ENCODE measurements around the gene APBA1.
"Not testable (repeated sequence)": the region's sequence is repeated elsewhere in the genome, so short reads cannot be mapped to it uniquely, and the experiment has no call there.

APBA1 gene

DNA sequence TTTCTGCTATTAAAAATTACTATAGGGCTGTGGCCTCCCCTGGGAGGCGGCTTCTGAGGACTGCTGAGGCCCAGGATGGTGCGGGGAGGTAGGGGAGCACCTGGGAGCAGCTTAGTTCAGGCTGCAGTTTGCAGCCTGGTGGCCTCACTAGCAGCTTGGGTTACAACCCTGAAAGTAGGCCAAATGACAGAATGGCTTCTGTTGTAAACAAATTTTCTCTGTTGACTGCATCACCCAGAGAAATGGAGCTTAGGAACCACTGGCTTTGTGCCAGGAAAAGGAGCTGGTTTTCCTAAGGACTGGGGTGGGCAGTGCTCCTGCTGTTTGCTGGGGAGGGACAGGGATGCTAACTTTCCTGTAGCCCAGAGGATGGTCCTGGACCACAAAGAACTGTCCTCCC is 216.9 kb downstream of the APBA1 start:
- no peaks in the 10 kb centered on the region for H3K4me1 Mint-ChIP-seq
- no peak for ATAC-seq
- no peaks in the 10 kb centered on the region for H3K9me3 Mint-ChIP-seq
- H3K4me3 Mint-ChIP-seq: no peak overlapping the region
- H3K36me3 Mint-ChIP-seq: no peaks in the 10 kb centered on the region
- H3K27ac Mint-ChIP-seq: no peak overlapping the region
- H3K27me3 Mint-ChIP-seq: no peaks in the 10 kb centered on the region

DNA sequence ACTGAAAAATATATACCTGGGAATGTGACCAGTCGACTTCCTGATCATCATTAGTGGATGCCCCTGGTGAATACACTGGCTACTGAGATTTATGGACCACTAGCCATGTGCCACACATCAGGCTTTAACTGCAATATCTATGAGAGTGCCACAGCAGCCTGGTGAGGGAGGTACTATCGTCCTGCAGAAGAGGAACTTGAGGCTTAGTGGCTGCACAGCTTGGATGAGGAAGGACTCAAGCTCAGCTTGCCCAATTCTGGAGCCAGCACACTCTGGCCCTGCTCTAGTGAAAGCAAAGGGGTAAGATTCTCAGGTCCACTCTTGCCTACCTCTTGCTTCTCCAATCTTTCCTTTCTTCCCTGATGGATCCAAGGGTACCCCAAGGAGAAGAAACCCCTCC is 217.8 kb downstream of the APBA1 start:
- H3K36me3 Mint-ChIP-seq: no peaks in the 10 kb centered on the region
- no peaks in the 10 kb centered on the region for H3K4me1 Mint-ChIP-seq
- no peak overlapping the region for H3K27ac Mint-ChIP-seq
- no peak overlapping the region for H3K4me3 Mint-ChIP-seq
- H3K9me3 Mint-ChIP-seq: no peaks in the 10 kb centered on the region
- no peaks in the 10 kb centered on the region for H3K27me3 Mint-ChIP-seq
- no peak for ATAC-seq

- no peaks in the 10 kb centered on the region for H3K4me1 Mint-ChIP-seq
- no peaks in the 10 kb centered on the region for H3K27me3 Mint-ChIP-seq
- no peak overlapping the region for H3K27ac Mint-ChIP-seq
- H3K9me3 Mint-ChIP-seq: no peaks in the 10 kb centered on the region
- ATAC-seq: no peak
- no peak overlapping the region for H3K4me3 Mint-ChIP-seq
- no peaks in the 10 kb centered on the region for H3K36me3 Mint-ChIP-seq
Measured at GRCh38 chr9:69453746-69454145, 218.4 kb downstream of the APBA1 start.

DNA sequence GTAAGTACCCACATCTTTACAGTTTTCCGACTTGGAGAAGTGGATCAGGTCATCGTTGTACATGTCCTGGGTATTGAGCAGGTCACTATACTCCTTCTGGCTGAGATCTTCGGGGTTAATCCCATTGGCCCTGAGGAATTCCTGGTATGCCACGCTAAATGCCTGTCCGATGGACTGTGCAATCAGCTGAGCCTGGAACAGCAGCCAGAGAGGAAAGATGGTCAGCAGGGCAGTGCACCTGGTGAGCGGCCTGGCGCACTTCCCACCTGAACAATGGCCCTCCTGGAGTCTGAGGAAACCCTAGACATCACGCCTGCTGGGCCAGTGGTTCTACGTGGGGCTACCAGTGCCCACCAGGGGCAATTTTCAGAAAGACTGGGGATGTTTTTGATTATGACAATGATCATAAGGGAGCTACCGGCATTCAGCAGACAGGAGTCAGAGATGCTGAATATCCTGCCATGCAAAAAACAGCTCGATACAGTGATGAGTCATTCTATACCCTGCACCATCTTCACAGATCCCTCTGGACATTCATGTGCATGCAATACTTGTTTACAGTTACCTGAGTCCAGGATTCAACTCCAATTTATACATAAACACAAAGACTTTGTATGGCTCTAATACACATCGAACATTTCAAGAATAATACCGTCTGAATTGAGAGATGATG is 219.9 kb downstream of the APBA1 start:
- peaks cover 1% of the 10 kb centered on the region for H3K9me3 Mint-ChIP-seq

GRCh38 chr9:69446496-69446895 is 225.7 kb downstream of the APBA1 start:
- Mint-ChIP-seq H3K27ac (no peak overlapping the region), H3K4me3 (no peak overlapping the region), H3K36me3 (no peaks in the 10 kb centered on the region), H3K4me1 (no peaks in the 10 kb centered on the region), H3K27me3 (peaks cover 42% of the 10 kb centered on the region), H3K9me3 (peaks cover 3% of the 10 kb centered on the region)
- no peak for ATAC-seq

More for the DNA sequence above, 219.9 kb downstream of the APBA1 start:
- Mint-ChIP-seq H3K27me3 (peaks cover 12% of the 10 kb centered on the region), H3K4me1 (no peaks in the 10 kb centered on the region), H3K36me3 (no peaks in the 10 kb centered on the region), H3K27ac (no peak overlapping the region), H3K4me3 (no peak overlapping the region)
- no peak for ATAC-seq

DNA sequence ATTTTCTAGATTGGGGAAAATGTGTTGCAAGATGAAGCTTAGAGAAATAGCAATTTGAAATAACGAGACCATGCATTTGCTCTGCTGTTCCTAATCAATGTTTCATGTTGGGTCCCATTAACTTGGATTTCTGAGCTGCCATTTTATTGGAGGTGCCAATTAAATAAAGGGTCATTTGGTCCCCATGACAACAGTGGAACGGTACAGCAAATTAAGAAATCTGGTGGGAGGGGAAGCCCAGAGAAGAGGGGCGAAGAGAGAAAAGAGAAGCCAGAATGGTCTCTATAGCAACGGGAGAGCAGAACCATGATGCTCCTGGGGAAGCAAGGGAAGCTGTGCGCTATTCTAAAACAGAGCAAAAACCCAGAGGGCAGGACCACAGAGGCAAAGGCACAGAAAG is 226.9 kb downstream of the APBA1 start:
- H3K9me3 Mint-ChIP-seq: peaks cover 3% of the 10 kb centered on the region
- no peak overlapping the region for H3K4me3 Mint-ChIP-seq
- ATAC-seq: no peak
- peaks cover 42% of the 10 kb centered on the region for H3K27me3 Mint-ChIP-seq
- H3K27ac Mint-ChIP-seq: no peak overlapping the region
- no peaks in the 10 kb centered on the region for H3K4me1 Mint-ChIP-seq
- H3K36me3 Mint-ChIP-seq: no peaks in the 10 kb centered on the region

DNA sequence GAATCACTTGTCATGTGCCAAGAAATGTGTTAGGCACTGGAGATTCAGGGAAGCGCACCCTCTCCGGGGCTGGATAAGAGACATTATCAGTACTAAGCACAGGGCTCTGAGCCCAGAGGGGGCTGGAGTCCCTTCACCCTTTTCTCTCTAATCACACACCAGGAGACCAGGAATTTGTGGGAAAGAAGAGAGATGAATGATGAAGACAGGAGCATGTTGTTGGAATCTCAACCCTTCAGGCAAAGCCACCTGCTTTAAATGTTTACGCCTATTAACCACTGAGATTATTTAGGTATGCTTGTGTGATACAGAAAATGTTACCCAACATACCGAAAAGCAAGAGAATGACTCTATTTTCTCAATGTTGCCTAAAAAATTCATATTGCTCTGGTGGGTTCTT is 227.4 kb downstream of the APBA1 start:
- Mint-ChIP-seq H3K4me1 (no peaks in the 10 kb centered on the region), H3K4me3 (no peak overlapping the region), H3K9me3 (peaks cover 3% of the 10 kb centered on the region), H3K27me3 (peaks cover 42% of the 10 kb centered on the region), H3K36me3 (no peaks in the 10 kb centered on the region), H3K27ac (no peak overlapping the region)
- no peak for ATAC-seq

GRCh38 chr9:69444021-69444420 is 228.2 kb downstream of the APBA1 start:
- Mint-ChIP-seq H3K9me3 (peaks cover 3% of the 10 kb centered on the region), H3K27me3 (peaks cover 42% of the 10 kb centered on the region), H3K4me1 (no peaks in the 10 kb centered on the region), H3K36me3 (no peaks in the 10 kb centered on the region), H3K4me3 (no peak overlapping the region), H3K27ac (no peak overlapping the region)
- no peak for ATAC-seq

DNA sequence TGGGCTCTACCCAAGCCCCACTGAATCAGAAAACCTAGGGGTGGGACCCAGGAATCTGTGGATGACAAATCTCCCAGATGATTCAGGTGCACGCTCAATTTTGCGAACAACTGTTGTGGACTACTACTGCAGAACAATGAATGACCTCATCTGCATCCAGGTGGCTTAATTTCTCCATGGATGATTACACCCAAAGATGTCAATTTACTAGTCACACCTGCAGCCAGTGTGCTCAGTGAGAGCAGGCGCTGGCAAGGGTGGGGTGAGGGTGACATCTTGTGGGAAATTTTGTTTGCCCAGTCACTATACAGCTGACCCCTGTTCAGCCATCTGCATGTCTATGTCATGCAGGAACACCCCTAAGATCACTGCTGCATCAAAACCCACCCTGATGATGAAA is 229.0 kb downstream of the APBA1 start:
- Mint-ChIP-seq H3K36me3 (no peaks in the 10 kb centered on the region), H3K9me3 (peaks cover 3% of the 10 kb centered on the region), H3K4me1 (no peaks in the 10 kb centered on the region), H3K27me3 (peaks cover 37% of the 10 kb centered on the region), H3K27ac (no peak overlapping the region), H3K4me3 (no peak overlapping the region)
- no peak for ATAC-seq

DNA sequence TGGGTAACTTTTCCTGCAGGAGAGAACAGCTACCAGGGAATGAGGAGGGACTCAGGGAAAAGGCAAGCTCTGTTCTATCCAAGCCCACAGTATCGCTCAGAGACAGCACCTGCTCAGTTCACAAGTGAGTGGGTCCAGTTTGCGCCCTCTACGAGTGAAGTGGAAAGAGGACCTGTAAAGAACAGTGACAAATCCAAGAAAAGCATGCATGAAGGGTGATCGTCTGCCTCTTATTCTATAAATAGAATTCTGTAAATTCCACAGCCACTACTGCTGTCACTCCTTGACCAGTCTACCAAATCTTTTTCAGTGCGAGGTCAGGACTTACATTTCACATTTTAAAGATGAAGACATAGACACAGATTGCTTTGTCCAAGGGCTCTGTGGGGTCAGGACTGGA is 229.7 kb downstream of the APBA1 start:
- no peak for ATAC-seq
- Mint-ChIP-seq H3K4me1 (no peaks in the 10 kb centered on the region), H3K27me3 (peaks cover 31% of the 10 kb centered on the region), H3K36me3 (no peaks in the 10 kb centered on the region), H3K4me3 (no peak overlapping the region), H3K27ac (no peak overlapping the region), H3K9me3 (peaks cover 3% of the 10 kb centered on the region)

DNA sequence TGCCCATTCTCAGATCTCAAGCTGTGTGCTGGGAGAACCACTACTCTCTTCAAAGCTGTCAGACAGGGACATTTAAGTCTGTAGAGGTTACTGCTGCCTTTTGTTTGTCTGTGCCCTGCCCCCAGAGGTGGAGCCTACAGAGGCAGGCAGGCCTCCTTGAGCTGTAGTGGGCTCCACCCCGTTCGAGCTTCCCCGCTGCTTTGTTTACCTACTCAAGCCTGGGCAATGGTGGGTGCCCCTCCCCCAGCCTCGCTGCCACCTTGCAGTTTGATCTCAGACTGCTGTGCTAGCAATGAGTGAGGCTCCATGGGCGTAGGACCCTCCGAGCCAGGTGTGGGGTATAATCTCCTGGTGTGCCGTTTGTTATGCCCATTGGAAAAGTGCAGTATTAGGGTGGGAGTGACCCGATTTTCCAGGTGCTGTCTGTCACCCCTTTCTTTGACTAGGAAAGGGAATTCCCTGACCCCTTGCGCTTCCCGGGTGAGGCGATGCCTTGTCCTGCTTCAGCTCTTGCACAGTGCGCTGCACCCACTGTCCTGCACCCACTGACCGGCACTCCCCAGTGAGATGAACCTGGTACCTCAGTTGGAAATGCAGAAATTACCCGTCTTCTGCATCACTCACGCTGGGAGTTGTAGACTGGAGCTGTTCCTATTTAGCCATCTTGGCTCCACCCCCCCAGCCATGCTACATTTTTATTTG is 231.8 kb downstream of the APBA1 start:
- not testable (repeated sequence) for H3K36me3 Mint-ChIP-seq, H3K4me3 Mint-ChIP-seq, H3K9me3 Mint-ChIP-seq, H3K27ac Mint-ChIP-seq, H3K4me1 Mint-ChIP-seq, ATAC-seq
- H3K27me3 Mint-ChIP-seq: peaks cover 19% of the 10 kb centered on the region

DNA sequence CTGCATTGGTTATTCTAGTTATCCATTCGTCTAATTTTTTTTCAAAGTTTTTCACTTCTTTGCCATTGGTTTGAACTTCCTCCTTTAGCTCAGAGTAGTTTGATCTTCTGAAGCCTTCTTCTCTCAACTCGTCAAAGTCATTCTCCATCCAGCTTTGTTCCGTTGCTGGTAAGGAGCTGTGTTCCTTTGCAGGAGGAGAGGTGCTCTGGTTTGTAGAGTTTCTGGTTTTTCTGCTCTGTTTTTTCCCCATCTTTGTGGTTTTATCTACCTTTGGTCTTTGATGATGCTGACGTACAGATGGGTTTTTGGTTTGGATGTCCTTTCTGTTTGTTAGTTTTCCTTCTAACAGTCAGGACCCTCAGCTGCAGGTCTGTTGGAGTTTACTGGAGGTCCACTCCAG is 232.5 kb downstream of the APBA1 start:
- not testable (repeated sequence) for H3K9me3 Mint-ChIP-seq, H3K36me3 Mint-ChIP-seq, ATAC-seq, H3K4me1 Mint-ChIP-seq, H3K4me3 Mint-ChIP-seq, H3K27ac Mint-ChIP-seq
- H3K27me3 Mint-ChIP-seq: peaks cover 11% of the 10 kb centered on the region

GRCh38 chr9:69433968-69434367 is 238.2 kb downstream of the APBA1 start:
- no peaks in the 10 kb centered on the region for H3K36me3 Mint-ChIP-seq

DNA sequence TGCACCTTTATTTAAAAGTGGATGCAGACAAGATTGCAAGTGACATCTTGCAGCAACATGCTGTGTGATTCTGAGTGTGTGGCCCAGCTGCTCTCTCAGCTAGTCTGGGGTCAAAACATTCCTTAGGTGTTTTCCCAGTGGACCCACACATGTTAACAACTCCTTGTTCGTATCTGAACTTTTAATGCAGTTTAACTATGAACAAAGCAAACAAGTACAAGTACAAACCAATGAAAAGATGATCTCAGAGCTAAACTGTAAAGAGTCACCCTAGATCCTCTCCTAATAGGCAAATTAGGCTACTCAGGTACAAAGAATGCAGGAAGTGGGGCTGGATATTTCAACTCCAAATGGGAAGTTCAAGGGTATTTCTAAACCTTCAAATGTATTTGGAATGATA is 238.8 kb downstream of the APBA1 start:
- Mint-ChIP-seq H3K27ac (no peak overlapping the region), H3K9me3 (no peaks in the 10 kb centered on the region), H3K27me3 (peaks cover 12% of the 10 kb centered on the region), H3K4me1 (no peaks in the 10 kb centered on the region), H3K4me3 (no peak overlapping the region), H3K36me3 (no peaks in the 10 kb centered on the region)
- ATAC-seq: no peak

More at GRCh38 chr9:69433968-69434367, 238.2 kb downstream of the APBA1 start:
- Mint-ChIP-seq H3K27me3 (peaks cover 12% of the 10 kb centered on the region), H3K4me1 (no peaks in the 10 kb centered on the region), H3K4me3 (no peak overlapping the region), H3K9me3 (no peaks in the 10 kb centered on the region), H3K27ac (no peak overlapping the region)
- ATAC-seq: no peak

DNA sequence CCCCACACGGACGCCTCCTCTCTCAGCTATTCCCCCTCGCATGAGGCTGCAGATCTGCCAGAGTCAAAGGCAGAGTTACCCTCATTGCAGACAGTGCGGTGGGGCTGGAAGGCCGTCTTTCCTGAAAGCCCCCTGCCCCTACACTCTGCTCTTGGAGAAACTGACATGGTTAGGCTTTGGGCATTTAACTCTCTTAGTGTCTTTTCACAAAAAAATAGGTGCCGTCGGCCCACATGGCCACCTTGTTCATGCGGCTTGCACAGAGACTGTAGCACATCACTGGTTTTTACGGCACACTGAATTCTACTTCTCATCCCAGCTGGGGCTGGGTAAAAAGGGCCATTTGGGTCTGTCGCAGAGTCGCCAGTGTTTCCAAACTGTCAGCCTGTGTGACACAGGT is 239.5 kb downstream of the APBA1 start:
- ATAC-seq: no peak
- Mint-ChIP-seq H3K4me3 (no peak overlapping the region), H3K27ac (no peak overlapping the region), H3K4me1 (no peaks in the 10 kb centered on the region), H3K36me3 (no peaks in the 10 kb centered on the region), H3K27me3 (peaks cover 20% of the 10 kb centered on the region), H3K9me3 (no peaks in the 10 kb centered on the region)

DNA sequence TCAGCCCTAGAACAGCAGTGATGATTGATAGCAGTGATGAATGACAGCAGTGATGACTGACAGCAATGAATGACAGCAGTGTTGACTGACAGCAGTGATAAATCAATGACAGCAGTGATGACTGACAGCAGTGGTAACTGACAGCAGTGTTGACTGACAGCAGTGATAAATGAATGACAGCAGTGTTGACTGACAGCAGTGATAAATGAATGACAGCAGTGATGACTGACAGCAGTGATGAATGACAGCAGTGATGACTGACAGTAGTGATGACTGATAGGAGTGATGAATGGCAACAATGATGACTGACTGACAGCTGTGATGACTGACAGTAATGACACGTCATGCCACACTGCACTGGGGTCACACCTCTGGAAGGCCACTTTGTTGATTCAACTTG is 240.4 kb downstream of the APBA1 start:
- Mint-ChIP-seq H3K4me3 (no peak overlapping the region), H3K27me3 (peaks cover 21% of the 10 kb centered on the region), H3K4me1 (no peaks in the 10 kb centered on the region), H3K27ac (no peak overlapping the region), H3K9me3 (no peaks in the 10 kb centered on the region), H3K36me3 (no peaks in the 10 kb centered on the region)
- no peak for ATAC-seq

Measured in stimulated activated memory B cell treated with anti-CD40 and anti-IgM and Interleukin-4, amounts not matched to agents 10 μg/mL and 1 μg/mL and 100 μg/mL, for 72 hours (primary cell).